GM21423 (cell line): ENCODE data around the gene NAA10.

ENCODE experiments used
- ATAC-seq: cut with Tn5 transposase; IDR thresholded peaks from one replicate; pipeline ENCODE4 v1.9.1; 2021; ENCODE audit warnings: mild to moderate bottlenecking, moderate library complexity; ENCODE audit not compliant: unreplicated experiment

The NAA10 gene

GRCh38 chrX:153934762-153935325 is at the start of gene NAA10:
TSS of gene NAA10 (minus strand) at chrX:153935037. CDS start at chrX:153934904, 133 bp downstream.
- ATAC-seq: peak; percentile 86

- no peak for ATAC-seq
Measured at GRCh38 chrX:153983321-153983801, 48.5 kb upstream of the NAA10 start.

GRCh38 chrX:153981771-153982533 is 47.1 kb upstream of the NAA10 start:
- ATAC-seq: no peak

GRCh38 chrX:153981231-153981630 is 46.4 kb upstream of the NAA10 start:
- ATAC-seq: no peak

GRCh38 chrX:153980394-153980793 is 45.6 kb upstream of the NAA10 start:
- ATAC-seq: peak; percentile 50

GRCh38 chrX:153974726-153975286 is 40.0 kb upstream of the NAA10 start:
- no peak for ATAC-seq

- ATAC-seq: no peak
Measured at GRCh38 chrX:153974003-153974725, 39.3 kb upstream of the NAA10 start.

GRCh38 chrX:153973127-153974002 is 38.5 kb upstream of the NAA10 start:
- ATAC-seq: no peak

GRCh38 chrX:153972368-153973126 is 37.7 kb upstream of the NAA10 start, which contains the start of gene TMEM187:
TSS of gene TMEM187 (plus strand) at chrX:153972754. CDS start at chrX:153982063, 9,309 bp downstream.
- ATAC-seq: peak; percentile 43

GRCh38 chrX:153971450-153972367 is 36.9 kb upstream of the NAA10 start, which contains the start of gene HCFC1:
TSS of gene HCFC1 (minus strand) at chrX:153971818. CDS start at chrX:153970840, 978 bp downstream.
- peak; percentile 35 for ATAC-seq

- ATAC-seq: peak; percentile 31
Measured at GRCh38 chrX:153971124-153971449, 36.2 kb upstream of the NAA10 start.

- ATAC-seq: peak; percentile 1
Measured at GRCh38 chrX:153970357-153971123, 35.7 kb upstream of the NAA10 start.

- ATAC-seq: no peak
Measured at GRCh38 chrX:153969904-153970356, 35.1 kb upstream of the NAA10 start.

- no peak for ATAC-seq
Measured at GRCh38 chrX:153969125-153969903, 34.5 kb upstream of the NAA10 start.

GRCh38 chrX:153968754-153969124 is 33.9 kb upstream of the NAA10 start:
- no peak for ATAC-seq

- no peak for ATAC-seq
Measured at GRCh38 chrX:153968255-153968654, 33.4 kb upstream of the NAA10 start.
